ENCODE data around the gene GYPA.
"Not testable (repeated sequence)": the region's sequence is repeated elsewhere in the genome, so short reads cannot be mapped to it uniquely, and the experiment has no call there.

GYPA gene

DNA sequence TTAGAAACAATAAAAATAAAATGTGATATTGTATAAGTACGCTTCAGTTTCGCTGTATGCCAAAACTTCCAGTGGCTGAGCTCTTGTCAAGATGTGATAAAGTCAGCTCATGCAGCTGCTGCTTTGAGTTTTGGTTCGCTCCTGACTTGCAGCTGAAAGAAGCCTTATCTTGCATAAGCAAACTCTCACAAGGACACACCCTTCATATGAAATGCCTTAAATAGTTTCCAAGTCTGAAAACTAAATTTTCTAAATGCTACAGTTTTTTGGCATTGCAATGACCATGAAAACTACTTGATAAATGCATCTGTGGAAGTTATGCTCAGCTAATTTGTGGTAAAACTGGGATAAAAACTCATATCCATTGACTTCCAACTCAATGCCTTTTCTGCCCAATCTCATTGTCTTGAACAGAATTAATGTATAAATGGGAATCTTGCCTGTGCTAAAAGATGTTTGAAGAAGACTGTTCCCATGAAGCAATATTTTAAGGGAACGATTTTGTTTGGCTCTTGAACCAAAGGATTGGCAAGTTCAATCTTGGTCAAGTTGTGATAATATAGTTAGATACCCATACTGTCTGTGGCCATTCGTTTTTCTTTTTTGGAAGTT, 11.7 kb downstream of the GYPA start:
- not testable (repeated sequence) for DNase-seq

DNA sequence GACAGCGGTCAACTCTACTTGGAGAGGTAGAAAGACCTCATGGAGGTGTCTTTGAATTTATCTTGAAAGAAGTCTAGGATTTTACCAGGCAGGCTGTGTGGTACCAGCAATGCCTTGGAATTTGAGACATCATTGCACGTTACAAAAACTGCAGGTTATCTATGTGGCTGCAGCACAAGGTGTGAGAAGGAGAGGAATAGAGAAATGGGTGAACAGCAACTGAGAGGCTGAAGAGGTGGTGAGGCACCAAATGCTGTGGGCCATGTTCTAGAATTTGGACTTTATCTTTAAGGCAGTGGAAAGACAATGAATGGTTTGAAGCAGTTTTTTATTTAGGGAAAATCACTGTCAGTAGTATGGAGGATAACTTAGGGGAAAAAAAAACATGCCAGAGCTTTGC, 15.4 kb downstream of the GYPA start:
- DNase-seq, result not testable (repeated sequence)

DNA sequence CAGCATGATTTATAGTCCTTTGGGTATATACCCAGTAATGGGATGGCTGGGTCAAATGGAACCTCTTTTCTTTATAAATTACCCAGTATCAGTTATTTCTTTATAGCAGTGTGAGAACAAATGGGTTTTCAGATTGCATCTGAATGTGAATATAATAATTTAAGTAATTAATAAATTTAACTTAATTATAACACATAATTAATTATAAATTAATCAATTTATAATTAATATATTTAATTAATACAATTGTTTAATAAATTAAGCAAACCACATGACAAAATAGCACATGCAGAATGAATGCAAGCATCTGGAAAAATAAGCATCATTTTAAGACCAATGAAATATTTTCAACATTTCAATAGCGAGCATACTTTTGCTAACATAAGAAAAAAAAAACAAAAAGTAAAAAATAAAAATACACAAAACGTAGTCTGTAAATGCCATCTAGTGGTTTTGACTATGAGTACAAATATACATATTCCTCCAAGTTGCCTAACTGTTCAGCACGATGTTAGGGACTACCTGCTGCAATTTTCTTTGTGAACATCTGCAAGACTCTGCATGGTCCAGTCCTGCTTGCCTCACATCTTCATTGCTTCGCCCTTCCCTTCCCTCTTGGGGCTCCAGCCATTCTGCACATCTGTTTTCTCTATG, 16.4 kb downstream of the GYPA start:
- DNase-seq, result peak in 1 of 2 experiments; percentile 0

DNA sequence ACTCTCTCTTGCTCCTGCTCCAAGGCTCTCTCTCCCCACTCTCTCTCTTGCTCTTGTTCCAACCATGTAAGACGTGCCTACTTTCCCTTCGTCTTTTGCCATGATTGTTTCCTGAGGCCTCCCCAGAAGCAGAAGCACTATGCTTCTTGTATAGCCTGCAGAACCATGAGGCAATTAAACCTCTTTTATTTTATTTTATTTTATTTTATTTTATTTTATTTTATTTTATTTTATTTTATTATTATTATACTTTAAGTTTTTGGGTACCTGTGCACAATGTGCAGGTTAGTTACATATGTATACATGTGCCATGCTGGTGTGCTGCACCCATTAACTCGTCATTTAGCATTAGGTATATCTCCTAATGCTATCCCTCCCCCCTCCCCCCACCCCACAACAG, 17.2 kb downstream of the GYPA start:
- DNase-seq, result not testable (repeated sequence)

DNA sequence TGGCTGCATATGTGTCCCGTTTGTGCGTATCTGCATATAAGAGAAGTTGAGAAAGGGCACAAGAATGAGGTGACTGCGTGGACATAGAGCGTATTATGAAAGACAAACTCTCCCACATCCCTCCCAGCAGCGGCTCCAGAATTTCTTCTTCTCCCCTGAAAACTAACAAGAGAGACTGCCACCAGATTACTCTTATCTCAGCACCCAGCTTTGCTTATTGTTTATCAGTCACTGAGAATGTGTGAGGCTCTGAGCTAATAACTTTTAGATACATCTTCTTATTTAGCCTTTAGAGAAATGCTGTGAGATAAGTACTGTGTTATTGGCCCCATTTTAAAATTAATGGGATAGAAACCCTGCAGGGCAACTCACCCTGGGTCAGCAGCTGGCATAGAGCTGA, 20.8 kb downstream of the GYPA start:
- DNase-seq, result not testable (repeated sequence)

DNA sequence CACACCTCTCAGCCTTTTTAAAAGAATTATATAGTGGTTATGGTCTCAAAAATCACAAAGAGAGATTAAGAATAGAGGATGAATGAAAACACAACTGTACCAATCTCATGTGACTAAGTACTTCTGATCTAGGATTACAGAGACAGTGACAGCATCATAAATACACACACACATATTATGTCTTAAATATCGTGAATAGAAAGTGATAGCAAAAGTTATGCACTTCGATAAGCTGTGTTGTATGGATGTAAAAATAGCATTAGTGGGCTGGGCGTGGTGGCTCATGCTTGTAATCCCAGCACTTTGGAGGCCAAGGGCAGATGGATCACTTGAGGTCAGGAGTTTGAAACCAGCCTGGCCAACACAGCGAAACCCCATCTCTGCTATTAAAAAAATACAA, 25.0 kb downstream of the GYPA start:
- DNase-seq, result no peak

DNA sequence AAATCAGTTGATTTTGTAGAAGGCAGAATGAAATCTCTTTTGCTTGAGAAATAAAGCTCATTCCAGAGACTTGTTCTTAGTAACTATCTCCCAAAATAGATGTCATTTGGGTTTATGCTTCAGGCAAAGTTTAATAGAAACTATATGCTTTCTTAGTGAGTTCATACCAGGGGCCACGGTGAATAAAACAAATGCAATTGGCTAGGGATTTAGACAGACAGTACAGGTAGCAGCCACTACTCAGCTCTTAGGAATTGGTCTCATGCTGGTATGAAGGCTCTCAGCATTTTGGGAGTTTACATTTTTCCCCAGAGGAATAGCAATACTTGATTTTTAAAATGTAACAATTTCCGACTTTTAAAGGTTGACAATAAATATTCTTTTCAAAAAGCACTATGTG, 27.0 kb downstream of the GYPA start:
- no peak for DNase-seq

DNA sequence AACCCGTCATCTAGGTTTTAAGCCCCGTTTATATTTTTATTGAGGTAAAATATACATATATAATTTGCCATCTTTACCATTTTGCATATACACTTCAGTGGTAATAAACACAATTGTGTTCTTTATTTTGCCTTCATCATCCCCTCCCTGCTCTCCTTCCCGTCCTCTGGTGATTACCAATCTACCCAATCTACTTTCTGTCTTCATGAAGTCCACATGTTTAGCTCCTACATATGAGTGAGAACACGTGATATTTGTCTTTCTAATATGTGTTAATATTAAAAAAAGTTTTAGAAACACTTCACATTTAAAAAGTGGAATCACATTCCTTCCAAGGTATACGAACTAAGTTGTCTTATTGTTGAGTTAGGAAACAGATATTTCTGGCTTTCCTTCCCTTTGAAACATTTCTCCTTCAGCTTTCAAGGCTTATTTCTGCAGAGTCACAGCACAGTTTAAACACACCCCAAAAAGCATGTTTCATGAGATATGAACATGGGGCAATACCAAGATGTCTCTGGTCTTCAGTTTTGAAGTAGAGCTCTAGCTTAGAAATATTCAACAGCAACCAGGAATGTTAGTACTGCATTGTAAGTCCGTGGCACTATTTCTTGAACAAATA, 35.9 kb downstream of the GYPA start:
- no peak for DNase-seq

DNA sequence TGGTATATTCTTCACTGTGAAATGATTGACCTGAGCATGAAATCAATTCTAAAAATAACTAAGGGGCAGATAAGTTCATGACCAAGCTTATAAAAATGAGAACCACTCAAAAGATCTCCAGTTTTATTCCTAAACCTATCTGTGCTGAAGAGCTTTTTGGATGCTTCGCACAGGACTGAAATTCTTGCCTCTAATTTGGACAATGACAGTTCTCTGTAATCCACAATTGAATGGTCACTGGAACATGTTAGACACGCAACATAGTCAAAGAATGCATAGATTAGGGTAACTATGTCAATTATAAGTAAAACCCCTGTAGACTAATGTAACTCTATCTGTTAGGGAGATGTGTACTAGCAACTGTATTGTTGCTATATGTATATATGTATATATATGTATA, 42.7 kb downstream of the GYPA start:
- not testable (repeated sequence) for DNase-seq

DNA sequence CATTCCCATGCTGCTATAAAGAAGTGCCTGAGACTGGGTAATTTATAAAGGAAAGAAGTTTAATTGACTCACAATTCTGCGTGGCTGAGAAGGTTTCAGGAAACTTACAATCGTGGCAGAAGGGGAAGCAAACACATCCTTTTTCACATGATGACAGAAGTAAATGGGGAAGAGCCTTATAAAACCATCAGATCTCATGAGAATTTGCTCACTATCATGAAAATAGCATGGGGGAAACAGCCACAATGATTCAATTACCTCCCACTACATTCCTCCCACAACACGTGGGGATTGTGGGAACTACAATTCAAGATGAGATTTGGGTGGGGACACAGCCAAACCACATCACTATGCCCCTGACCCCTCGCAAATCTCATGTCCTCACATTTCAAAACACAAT, 46.5 kb downstream of the GYPA start:
- not testable (repeated sequence) for DNase-seq

DNA sequence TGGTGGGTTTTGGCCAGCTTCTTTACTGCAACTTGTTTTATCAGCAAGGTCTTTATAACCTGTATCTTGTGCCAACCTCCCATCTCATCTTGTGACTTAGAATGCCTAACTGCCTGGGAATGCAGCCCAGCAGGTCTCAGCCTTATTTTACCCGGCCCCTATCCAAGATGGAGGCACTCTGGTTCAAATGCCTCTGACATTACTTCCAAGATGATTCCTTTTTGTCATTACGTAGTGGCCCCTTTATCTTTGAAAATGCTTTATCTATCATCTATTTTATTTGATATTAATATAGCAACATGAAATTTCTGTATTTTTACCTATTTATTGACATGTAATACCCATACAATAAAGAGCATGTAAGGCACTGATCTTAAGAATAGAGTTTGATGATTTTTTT, 49.3 kb downstream of the GYPA start:
- not testable (repeated sequence) for DNase-seq

DNA sequence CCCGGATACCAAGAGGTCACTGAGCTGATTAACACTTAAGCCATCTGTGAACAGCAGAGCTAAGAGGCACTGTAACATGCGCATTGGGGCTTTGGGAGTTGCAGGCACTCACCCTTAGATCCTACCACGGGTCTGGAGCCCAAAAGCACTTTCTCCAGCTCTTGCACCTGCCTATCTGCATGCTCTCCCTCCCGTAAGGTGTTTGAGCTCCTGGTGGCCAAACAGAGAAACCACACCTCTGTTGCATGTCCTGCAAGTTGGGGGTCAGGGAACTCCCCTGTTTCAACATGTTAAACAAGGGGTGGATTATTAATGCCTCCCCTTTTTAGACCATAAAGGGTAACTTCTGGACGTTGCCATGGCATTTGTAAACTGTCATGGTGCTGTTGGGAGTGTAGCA, 49.8 kb downstream of the GYPA start:
- no peak for DNase-seq

DNA sequence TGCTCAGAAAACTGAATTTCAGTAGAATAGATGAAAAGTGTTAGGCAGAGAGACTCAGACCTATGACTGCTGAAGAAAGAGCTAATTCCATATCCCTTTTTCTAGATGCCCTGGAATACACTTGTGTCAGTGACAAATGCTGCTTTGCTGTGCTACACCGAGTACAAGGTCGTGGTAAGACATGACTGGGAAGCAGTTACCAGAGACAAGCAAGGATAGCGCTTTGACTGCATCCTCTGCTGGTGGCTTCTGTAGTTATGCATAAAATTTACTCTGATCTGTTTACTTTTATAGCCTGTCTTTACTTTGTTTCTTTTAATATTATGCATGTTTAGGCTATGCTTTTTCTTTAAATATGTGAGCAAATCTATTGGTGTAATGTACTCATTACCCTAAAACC, 58.5 kb downstream of the GYPA start:
- not testable (repeated sequence) for DNase-seq

DNA sequence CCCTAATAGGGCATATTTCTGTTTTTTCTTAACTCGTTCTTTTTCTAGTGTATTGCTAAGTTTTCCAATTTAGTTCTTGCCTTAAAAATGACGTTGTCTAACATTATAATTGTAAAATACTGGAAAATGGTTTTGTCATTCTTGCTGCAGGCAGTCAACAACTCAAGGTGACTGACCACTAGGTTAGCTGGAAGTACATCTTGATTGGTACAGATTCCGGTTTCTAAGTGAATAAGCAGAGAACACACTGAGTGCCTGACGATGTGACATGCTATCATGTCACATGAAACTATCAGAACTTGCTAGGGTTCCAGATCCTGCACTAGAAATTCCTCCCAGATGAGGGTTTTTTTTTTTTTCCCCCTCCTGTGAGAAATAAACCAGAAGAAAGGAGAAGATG, 60.4 kb downstream of the GYPA start:
- not testable (repeated sequence) for DNase-seq

DNA sequence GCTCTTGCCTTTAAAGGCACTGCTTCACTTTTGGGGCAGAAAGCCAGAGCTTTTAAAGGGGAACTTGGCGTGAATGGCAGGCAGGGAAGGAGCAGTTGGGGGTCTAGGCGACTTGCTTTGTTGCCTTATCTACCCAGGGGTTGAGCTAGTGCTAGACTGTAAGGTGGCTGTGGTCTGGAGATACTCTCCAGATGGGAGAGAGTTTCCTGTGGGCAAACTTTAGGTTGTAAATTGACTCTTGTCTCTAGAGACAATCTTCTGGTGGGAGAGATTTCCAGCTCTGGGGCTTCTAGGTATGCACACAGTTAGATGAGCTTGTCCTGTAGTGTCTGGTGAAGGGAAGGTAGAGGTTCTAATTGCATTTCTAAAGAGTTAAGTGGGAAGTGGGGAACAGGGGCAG, 61.8 kb downstream of the GYPA start:
- DNase-seq, result not testable (repeated sequence)

DNA sequence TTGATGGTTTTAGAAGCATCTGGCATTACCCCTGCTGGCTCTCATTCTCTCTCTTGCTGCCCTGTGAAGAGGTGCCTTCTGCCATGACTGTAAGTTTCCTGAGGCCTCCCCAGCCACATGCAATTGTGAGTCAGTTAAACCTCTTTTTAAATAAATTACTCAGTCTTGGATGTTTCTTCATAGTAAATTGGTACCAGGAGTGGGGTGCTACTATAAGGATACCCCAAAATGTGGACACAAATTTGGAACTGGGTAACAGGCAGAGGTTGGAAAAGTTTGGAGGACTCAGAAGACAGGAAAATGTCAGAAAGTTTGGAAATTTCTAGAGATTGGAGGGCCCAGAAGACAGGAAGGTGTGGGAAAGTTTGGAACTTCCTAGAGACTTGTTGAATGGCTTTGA, 79.0 kb downstream of the GYPA start:
- not testable (repeated sequence) for DNase-seq

DNA sequence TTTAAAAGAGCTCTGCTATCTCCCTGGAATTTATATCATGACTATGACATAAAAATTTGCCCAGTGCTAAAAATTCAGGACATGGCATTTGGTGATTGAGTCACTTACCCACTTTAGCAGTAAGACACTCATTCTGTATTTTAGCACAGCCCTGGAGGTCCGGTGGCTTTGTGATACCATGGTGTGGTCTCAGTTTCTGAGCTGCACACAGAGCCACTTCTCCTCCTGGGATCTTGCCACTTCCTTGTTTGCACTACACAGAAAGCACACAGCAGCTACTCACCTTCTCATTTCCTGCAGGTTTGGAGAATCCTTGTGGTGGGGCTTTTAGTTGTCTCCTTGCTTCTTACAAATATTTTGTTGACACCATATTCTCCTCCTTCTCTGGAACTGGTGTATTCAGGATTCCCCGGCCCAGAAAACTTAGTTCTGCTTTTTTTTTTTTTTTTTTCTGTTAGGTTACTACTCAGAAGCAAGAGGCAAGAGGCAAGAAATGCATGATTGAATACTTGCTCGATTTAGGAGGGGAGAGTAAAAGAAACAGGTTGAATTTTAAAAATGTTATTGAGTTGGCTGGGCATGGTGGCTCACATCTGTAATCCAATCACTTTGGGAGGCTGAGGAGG, 80.2 kb downstream of the GYPA start:
- not testable (repeated sequence) for DNase-seq

All from NCI-H2081 (cell line).